K562 (cell line): ENCODE data around the gene ATP10B. TPM values are rescaled to one million over a fixed set of nuclear protein-coding genes. Genes with fewer than 3 reads are reported as not detected.

Experiments
- ATAC-seq: fragments of 200-7000 bp; cut with Tn5 transposase; 3 replicates; pipeline ENCODE4 v1.9.1; 2020; ENCODE audit warnings: moderate library complexity
- BruUV-seq: library from RNA; stranded (reverse); fragments of 400-500 nt; replicated peaks from 2 replicates; lab custom pipeline; 2021; lab: Mats Ljungman, UMichigan
- CTCF ChIA-PET: fragments of 300-600 bp; formaldehyde crosslinking; extraction: SDS; loops from one replicate; lab custom pipeline; 2021; ENCODE audit warnings: low intra/inter-chr PET ratio; lab: Yijun Ruan, JAX
- POLR2A ChIA-PET: fragments of 300-600, 350-650 bp; sonication (Branson Sonifier 250); formaldehyde crosslinking; extraction: SDS; loops from one replicate; lab custom pipeline; 2021; ENCODE audit warnings: antibody characterized with exemption, inconsistent platforms; lab: Yijun Ruan, JAX
- DNase-seq, 4 experiments: peaks; one replicate each; pipeline versions ENCODE4 v3.0.0 to v3.0.0-alpha.2; 2011 to 2018; ENCODE audit warnings: low spot score in 3 of 4, mixed read lengths in 3 of 4; ENCODE audit errors: extremely low read depth in 1 of 4
- FAIRE-seq: peaks from 2 replicates; lab custom pipeline; 2011; peaks lifted over from hg19 to GRCh38; lab: Jason Lieb, UNC
- H2AFZ ChIP-seq: 2 replicates; pipeline ENCODE4 v1.6.0; 2011; ENCODE audit warnings: low read depth, low read length, control low read depth, inconsistent platforms
- H3K27ac ChIP-seq: fragments of 200-600 bp; 3 replicates; pipeline ENCODE4 v1.8.0; 2011; ENCODE audit warnings: low read depth, mild to moderate bottlenecking, control low read depth, inconsistent platforms, low read length, moderate library complexity, mixed read lengths; ENCODE audit errors: extremely low read depth
- H3K27me3 ChIP-seq, 2 experiments: fragments of 300-600 bp in 1 of 2; 2 replicates in 1 of 2; 3 replicates in 1 of 2; pipeline versions ENCODE4 v1.6.0 to v1.8.0; 2011; ENCODE audit warnings: inconsistent platforms in 2 of 2, low read length in 2 of 2, mild to moderate bottlenecking in 1 of 2, mixed read lengths in 1 of 2, moderate library complexity in 1 of 2; ENCODE audit not compliant: control insufficient read depth in 2 of 2, insufficient read depth in 2 of 2
- H3K36me3 ChIP-seq: fragments of 300-600 bp; 3 replicates; pipeline ENCODE4 v1.8.0; 2011; ENCODE audit warnings: mild to moderate bottlenecking, low read length, inconsistent platforms; ENCODE audit not compliant: control insufficient read depth, insufficient read depth
- H3K4me1 ChIP-seq, 2 experiments: fragments of 200-600 bp in 1 of 2; replicated peaks in 1 of 2; 2 replicates in 1 of 2; 3 replicates in 1 of 2; pipeline versions ENCODE4 v1.5.1 to v1.8.0; 2011; ENCODE audit warnings: inconsistent platforms in 2 of 2, low read length in 2 of 2, mild to moderate bottlenecking in 1 of 2, mixed read lengths in 1 of 2, moderate library complexity in 1 of 2; ENCODE audit not compliant: control insufficient read depth in 2 of 2, insufficient read depth in 2 of 2
- H3K4me2 ChIP-seq: 2 replicates; pipeline ENCODE4 v1.6.1; 2011; ENCODE audit warnings: low read length, control low read depth, inconsistent platforms, mixed read lengths; ENCODE audit not compliant: insufficient read depth
- H3K4me3 ChIP-seq: fragments of 200-600 bp; sonication (generic), shearing (Covaris generic); 2 replicates; pipeline ENCODE4 v1.5.1; 2016; ENCODE audit warnings: control low read depth, inconsistent platforms
- H3K79me2 ChIP-seq: fragments of 200-600 bp; 3 replicates; pipeline ENCODE4 v1.8.0; 2011; ENCODE audit warnings: low read length, inconsistent platforms; ENCODE audit not compliant: control insufficient read depth, insufficient read depth
- H3K9ac ChIP-seq, 2 experiments: 2 replicates each; pipeline versions ENCODE4 v1.6.0 to v1.6.1; 2011; ENCODE audit warnings: low read depth in 2 of 2, low read length in 2 of 2, control low read depth in 1 of 2, inconsistent platforms in 1 of 2, mild to moderate bottlenecking in 1 of 2, mixed read lengths in 1 of 2; ENCODE audit not compliant: insufficient read depth in 1 of 2
- H3K9me1 ChIP-seq: one replicate; pipeline ENCODE4 v1.6.0; 2011; ENCODE audit warnings: inconsistent platforms, mild to moderate bottlenecking, low read length, moderate library complexity; ENCODE audit not compliant: control insufficient read depth, insufficient read depth
- H3K9me3 ChIP-seq: replicated peaks from 2 replicates; pipeline ENCODE4 v1.5.1; 2011; ENCODE audit warnings: low read depth, low read length, inconsistent platforms; ENCODE audit not compliant: control insufficient read depth, insufficient read depth
- H4K20me1 ChIP-seq: replicated peaks from 2 replicates; pipeline ENCODE4 v1.6.1; 2011; ENCODE audit warnings: low read length, inconsistent platforms, mixed read lengths; ENCODE audit not compliant: control insufficient read depth, insufficient read depth
- CEBPB ChIP-seq: fragments of 450-650 bp; IDR thresholded peaks from 2 replicates; pipeline ENCODE4 v1.6.1; 2016; ENCODE audit warnings: missing genetic modification characterization, missing compliant biosample characterization
- ESRRA ChIP-seq: fragments of 450-650 bp; IDR thresholded peaks from 2 replicates; pipeline ENCODE4 v1.6.1; 2014; ENCODE audit warnings: low read depth, mild to moderate bottlenecking, moderate library complexity, borderline replicate concordance
- FOSL1 ChIP-seq: fragments of 200-800 bp; sonication (Bioruptor generic); conservative IDR thresholded peaks from 2 replicates; pipeline ENCODE4 v1.6.1; 2016; ENCODE audit warnings: missing genetic modification characterization, missing compliant biosample characterization
- HMG20B ChIP-seq: fragments of 250-450 bp; sonication (Bioruptor Pico); IDR thresholded peaks from 2 replicates; pipeline ENCODE4 v1.5.0; 2021; ENCODE audit warnings: mild to moderate bottlenecking
- MLLT1 ChIP-seq, 2 experiments: fragments of 450-650 bp; IDR thresholded peaks; 2 replicates each; pipeline ENCODE4 v1.6.1; 2016
- RHOXF2B ChIP-seq: fragments of 250-450 bp; sonication (Bioruptor Pico); conservative IDR thresholded peaks from 2 replicates; pipeline ENCODE4 v1.5.1; 2021
- SLC30A9 ChIP-seq: fragments of 250-450 bp; sonication (Bioruptor Pico); IDR thresholded peaks from 2 replicates; pipeline ENCODE4 v1.8.0; 2022; ENCODE audit warnings: mild to moderate bottlenecking, moderate library complexity
- SMAD2 ChIP-seq: fragments of 150-350 bp; IDR thresholded peaks from 2 replicates; pipeline ENCODE4 v1.6.1; 2014; ENCODE audit warnings: low read depth, mild to moderate bottlenecking, low read length
- SMC3 ChIP-seq: conservative IDR thresholded peaks from 2 replicates; pipeline ENCODE4 v1.6.1; 2011; ENCODE audit warnings: low read depth, low read length, improper control_type of control experiment; ENCODE audit not compliant: insufficient read depth
- SRSF3 ChIP-seq: fragments of 200-400 bp; formaldehyde crosslinking; IDR thresholded peaks from 2 replicates; pipeline ENCODE4 v1.6.1; 2016; ENCODE audit warnings: mild to moderate bottlenecking, low read length, moderate library complexity; ENCODE audit not compliant: insufficient read depth
- ZBTB17 ChIP-seq: fragments of 450-650 bp; formaldehyde crosslinking; IDR thresholded peaks from 2 replicates; pipeline ENCODE4 v1.4.0; 2020; ENCODE audit warnings: mild to moderate bottlenecking
- ZNF174 ChIP-seq: fragments of 250-450 bp; sonication (Bioruptor Pico); IDR thresholded peaks from 2 replicates; pipeline ENCODE4 v1.4.0; 2020; ENCODE audit warnings: mild to moderate bottlenecking
- WGBS: fragments of 100-300 bp; shearing (Covaris generic); methylation state at CpG from one replicate; pipeline ENCODE4 v1.1.6; 2016; ENCODE audit warnings: low coverage, mixed read lengths; ENCODE audit not compliant: insufficient coverage; ENCODE audit errors: missing lambda C conversion rate; 5-methylcytosine and 5-hydroxymethylcytosine counted together
- in situ Hi-C: fragments of 300-500 bp; cut with MboI; formaldehyde crosslinking; loops from 4 replicates; pipeline ENCODE4 v1.15.0; 2018; ENCODE audit warnings: inconsistent platforms, mixed read lengths
- intact Hi-C: fragments of 100-400 bp; cut with micrococcal nuclease; formaldehyde crosslinking; loops from 2 replicates; pipeline ENCODE4 v1.14.2; 2022
- polyA plus RNA-seq, 8 experiments: library from polyadenylated mRNA; depleted of rRNA in 4 of 8; stranded (reverse) in 5 of 8; unstranded in 3 of 8; fragments of >200 nt; fragmentation: Nextera tagmentation in 2 of 8; fragmentation: Illumina TruSeq in 1 of 8; extraction: Ambion mirVana in 2 of 8; extraction: Trizol in 1 of 8; gene quantifications; 2 replicates each; pipeline versions ENCODE4 v1.2.1 to v1.2.3, GENCODE V29; 2011 to 2014; ENCODE audit warnings: inconsistent platforms in 1 of 8, missing spikeins in 1 of 8
- total RNA-seq, 7 experiments: library from RNA; depleted of rRNA in 6 of 7; stranded (reverse); fragments of >200 nt in 6 of 7; fragmentation: Illumina TruSeq in 2 of 7; extraction: Trizol in 2 of 7; gene quantifications; 2 replicates each; pipeline versions ENCODE4 v1.2.1 to v1.2.3, GENCODE V29; 2011 to 2021; ENCODE audit warnings: low replicate concordance in 1 of 7
- TF ChIP-seq, protein P1 (sequence below): fragments of 250-450 bp; sonication (Bioruptor Pico); IDR thresholded peaks from 2 replicates; pipeline ENCODE4 v1.9.0; 2021; ENCODE audit warnings: mild to moderate bottlenecking, inconsistent platforms

The ATP10B gene
- total and polyA plus RNA-seq, 9 of the 15 experiments (the other 6 are each of a cell fraction or from before 2014, with no cell fraction given) = 0.04 TPM; not detected in 8

GRCh38 chr5:160524827-160525226, 327.2 kb downstream of the ATP10B start:
- Histone ChIP-seq H2AFZ (no peak overlapping the region), H3K36me3 (no peaks in the 10 kb centered on the region), H3K4me1 (no peaks in the 10 kb centered on the region), H3K79me2 (no peaks in the 10 kb centered on the region), H3K9me1 (no peaks in the 10 kb centered on the region), H3K27ac (no peak overlapping the region), H3K9me3 (no peaks in the 10 kb centered on the region), H4K20me1 (no peaks in the 10 kb centered on the region), H3K4me3 (no peak overlapping the region), H3K27me3 (no peaks in the 10 kb centered on the region), H3K4me2 (no peak overlapping the region), H3K9ac (no peak overlapping the region)
- no peak for ATAC-seq
- TF ChIP-seq SMC3 (no peak), RHOXF2B (CRISPR knock-in tag) (no peak), SRSF3 (no peak), FOSL1 (no peak), MLLT1 (IDR thresholded peaks at IDR 0.05) (peak in 1 of 2 experiments; percentile 55; a peak in 1 of 4 replicates), ZNF174 (CRISPR knock-in tag) (no peak), HMG20B (CRISPR knock-in tag) (no peak), SMAD2 (no peak), SLC30A9 (CRISPR knock-in tag) (no peak), ZBTB17 (CRISPR knock-in tag) (peak; percentile 94), ESRRA (no peak), CEBPB (tag) (no peak)
- TF ChIP-seq, protein P1, sequence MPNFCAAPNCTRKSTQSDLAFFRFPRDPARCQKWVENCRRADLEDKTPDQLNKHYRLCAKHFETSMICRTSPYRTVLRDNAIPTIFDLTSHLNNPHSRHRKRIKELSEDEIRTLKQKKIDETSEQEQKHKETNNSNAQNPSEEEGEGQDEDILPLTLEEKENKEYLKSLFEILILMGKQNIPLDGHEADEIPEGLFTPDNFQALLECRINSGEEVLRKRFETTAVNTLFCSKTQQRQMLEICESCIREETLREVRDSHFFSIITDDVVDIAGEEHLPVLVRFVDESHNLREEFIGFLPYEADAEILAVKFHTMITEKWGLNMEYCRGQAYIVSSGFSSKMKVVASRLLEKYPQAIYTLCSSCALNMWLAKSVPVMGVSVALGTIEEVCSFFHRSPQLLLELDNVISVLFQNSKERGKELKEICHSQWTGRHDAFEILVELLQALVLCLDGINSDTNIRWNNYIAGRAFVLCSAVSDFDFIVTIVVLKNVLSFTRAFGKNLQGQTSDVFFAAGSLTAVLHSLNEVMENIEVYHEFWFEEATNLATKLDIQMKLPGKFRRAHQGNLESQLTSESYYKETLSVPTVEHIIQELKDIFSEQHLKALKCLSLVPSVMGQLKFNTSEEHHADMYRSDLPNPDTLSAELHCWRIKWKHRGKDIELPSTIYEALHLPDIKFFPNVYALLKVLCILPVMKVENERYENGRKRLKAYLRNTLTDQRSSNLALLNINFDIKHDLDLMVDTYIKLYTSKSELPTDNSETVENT (CRISPR knock-in tag) = no peak
- BruUV-seq = no TSS peak
- intact Hi-C loops = no loop called here
- in situ Hi-C loops = no loop called here
- FAIRE-seq = no peak
- DNase-seq = no peak
- POLR2A ChIA-PET = no interaction called here
- CTCF ChIA-PET = no interaction called here
- 0% methylated on average over 1 of the region's 1 CpG for WGBS
